ENCODE data around the gene ANGPTL8.

ANGPTL8 gene

DNA sequence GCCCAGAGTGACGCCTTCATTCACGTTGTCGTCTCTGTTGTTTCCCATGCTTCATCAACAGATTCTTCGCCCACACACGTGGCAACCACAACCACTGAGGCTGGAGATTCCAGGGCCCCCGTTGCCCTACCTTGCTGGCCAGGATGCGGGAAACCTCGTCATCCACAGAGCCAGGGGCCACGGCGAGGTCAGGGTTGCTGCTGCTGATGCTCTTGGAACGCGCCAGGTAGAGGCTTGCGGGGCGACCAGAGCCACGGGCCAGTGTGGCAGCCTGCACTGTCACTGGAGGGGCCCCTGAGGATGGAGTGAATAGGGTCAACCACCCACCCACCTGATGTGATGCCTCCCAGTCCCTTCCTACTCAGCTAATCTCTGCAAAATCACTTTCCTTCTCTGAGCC is 6.3 kb upstream of the ANGPTL8 start:
- H3K27me3 ChIP-seq (ENCODE audit: low read depth, low read length), result no peaks in the 10 kb centered on the region
- no peaks in the 10 kb centered on the region for H3K4me1 ChIP-seq (ENCODE audit: low read length)
- no peaks in the 10 kb centered on the region for H3K9me3 ChIP-seq (ENCODE audit: insufficient read depth, low read length)
- H2AFZ ChIP-seq (ENCODE audit: low read depth, low read length), result no peak overlapping the region
- no peaks in the 10 kb centered on the region for H4K20me1 ChIP-seq (ENCODE audit: insufficient read depth, low read length)
- H3K79me2 ChIP-seq (ENCODE audit: low read length), result no peaks in the 10 kb centered on the region
- no peak overlapping the region for H3K9ac ChIP-seq (ENCODE audit: low read length)
- no peak overlapping the region for H3K4me3 ChIP-seq (ENCODE audit: low read length)
- peaks cover 10% of the 10 kb centered on the region for H3K36me3 ChIP-seq (replicated peaks; ENCODE audit: low read depth, low read length)
- H3K4me2 ChIP-seq (ENCODE audit: low read length), result no peak overlapping the region
- H3K27ac ChIP-seq (ENCODE audit: low read length), result no peak overlapping the region
- TF ChIP-seq, protein P1, sequence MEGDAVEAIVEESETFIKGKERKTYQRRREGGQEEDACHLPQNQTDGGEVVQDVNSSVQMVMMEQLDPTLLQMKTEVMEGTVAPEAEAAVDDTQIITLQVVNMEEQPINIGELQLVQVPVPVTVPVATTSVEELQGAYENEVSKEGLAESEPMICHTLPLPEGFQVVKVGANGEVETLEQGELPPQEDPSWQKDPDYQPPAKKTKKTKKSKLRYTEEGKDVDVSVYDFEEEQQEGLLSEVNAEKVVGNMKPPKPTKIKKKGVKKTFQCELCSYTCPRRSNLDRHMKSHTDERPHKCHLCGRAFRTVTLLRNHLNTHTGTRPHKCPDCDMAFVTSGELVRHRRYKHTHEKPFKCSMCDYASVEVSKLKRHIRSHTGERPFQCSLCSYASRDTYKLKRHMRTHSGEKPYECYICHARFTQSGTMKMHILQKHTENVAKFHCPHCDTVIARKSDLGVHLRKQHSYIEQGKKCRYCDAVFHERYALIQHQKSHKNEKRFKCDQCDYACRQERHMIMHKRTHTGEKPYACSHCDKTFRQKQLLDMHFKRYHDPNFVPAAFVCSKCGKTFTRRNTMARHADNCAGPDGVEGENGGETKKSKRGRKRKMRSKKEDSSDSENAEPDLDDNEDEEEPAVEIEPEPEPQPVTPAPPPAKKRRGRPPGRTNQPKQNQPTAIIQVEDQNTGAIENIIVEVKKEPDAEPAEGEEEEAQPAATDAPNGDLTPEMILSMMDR (IDR thresholded peaks at IDR 0.05; ENCODE audit: low read depth, low read length), result no peak
- TF ChIP-seq EZH2phosphoT487 (IDR thresholded peaks at IDR 0.05; ENCODE audit: low read depth), result no peak

DNA sequence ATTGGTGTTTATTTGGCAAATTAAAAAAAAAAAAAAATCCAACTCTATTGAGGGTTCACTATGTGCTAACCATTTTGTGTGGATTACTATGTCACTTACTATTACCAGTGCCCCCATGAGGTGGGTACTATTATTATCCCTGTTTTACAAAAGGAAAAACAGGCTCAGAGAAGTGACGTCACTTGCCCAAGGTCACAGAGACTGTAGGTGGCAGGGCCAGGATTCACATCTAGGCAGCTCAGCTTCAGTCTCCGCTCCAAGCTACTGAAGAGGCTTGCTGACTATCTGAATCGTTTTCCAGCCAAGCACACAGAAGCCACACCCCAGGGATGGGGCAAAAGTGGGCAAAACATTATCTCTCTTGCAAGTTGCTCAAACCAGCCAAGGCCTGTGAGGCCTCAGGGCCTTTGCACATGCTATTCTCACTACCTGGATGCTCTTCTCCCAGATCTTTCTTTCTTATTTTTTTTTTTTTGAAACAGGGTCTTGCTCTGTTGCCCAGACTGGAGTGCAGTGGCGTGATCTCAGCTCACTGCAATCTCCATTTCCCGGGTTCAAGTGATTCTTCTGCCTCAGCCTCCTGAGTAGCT is 4.8 kb upstream of the ANGPTL8 start:
- Histone ChIP-seq H3K9ac (ENCODE audit: low read length) (no peak overlapping the region), H4K20me1 (ENCODE audit: insufficient read depth, low read length) (no peaks in the 10 kb centered on the region), H3K9me3 (ENCODE audit: insufficient read depth, low read length) (no peaks in the 10 kb centered on the region), H3K27ac (ENCODE audit: low read length) (no peak overlapping the region), H3K36me3 (replicated peaks; ENCODE audit: low read depth, low read length) (peaks cover 10% of the 10 kb centered on the region), H3K4me1 (ENCODE audit: low read length) (no peaks in the 10 kb centered on the region), H3K79me2 (ENCODE audit: low read length) (no peaks in the 10 kb centered on the region), H3K4me3 (ENCODE audit: low read length) (no peak overlapping the region), H3K4me2 (ENCODE audit: low read length) (no peak overlapping the region), H2AFZ (ENCODE audit: low read depth, low read length) (no peak overlapping the region), H3K27me3 (ENCODE audit: low read depth, low read length) (no peaks in the 10 kb centered on the region)
- TF ChIP-seq, protein P1 (IDR thresholded peaks at IDR 0.05; ENCODE audit: low read depth, low read length), result 0 out of 2 replicates have a peak, but pooled peaks have one; percentile 14
- TF ChIP-seq EZH2phosphoT487 (IDR thresholded peaks at IDR 0.05; ENCODE audit: low read depth), result no peak

DNA sequence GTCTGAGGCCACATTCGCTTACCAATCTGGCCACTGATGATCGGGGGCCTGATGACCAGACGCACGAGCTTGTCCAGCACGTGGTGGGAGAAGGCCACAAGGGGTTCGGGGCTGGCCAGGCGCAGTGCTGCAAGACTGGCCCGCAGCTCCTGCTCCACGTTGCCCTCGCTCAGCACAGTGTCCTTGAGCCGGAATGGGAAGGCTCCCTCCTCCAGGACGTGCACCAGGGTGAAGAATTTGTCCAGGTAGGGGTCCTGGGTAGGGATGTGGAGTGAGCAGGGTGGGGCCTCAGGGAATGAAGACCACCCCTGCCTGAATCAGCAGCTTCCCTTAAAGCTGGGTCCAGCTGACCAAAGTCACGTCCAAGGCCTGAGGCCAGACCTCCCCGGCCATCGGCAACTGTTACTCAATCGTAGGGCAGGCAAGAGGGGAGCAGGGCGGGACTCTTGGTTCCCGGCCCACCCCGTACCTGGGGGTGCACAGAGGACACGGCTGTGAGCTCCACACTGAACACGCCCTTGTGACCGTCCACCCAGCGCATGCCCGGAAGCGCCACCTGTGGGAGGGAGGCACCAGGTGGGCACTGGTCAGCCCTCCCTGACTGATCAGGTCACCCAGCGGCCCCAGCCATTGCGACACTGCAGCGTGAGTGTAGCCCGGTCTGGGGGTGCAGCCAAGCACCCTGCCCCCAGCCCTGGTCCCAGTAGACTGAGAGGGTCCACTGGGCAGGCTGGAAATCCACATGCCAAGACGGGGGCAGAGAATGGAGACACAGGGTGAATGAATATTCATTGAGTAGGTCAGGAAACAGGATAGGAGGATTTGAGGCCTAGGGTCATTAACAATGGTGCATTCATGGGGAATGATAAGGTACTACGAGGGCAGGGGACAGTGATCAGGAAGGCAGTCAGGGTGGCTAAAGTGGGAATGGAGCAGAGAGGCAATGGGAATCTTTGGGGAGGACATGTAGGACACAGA is 2.8 kb upstream of the ANGPTL8 start:
- Histone ChIP-seq H3K36me3 (replicated peaks; ENCODE audit: low read depth, low read length) (peaks cover 10% of the 10 kb centered on the region), H4K20me1 (ENCODE audit: insufficient read depth, low read length) (no peaks in the 10 kb centered on the region), H3K27me3 (ENCODE audit: low read depth, low read length) (no peaks in the 10 kb centered on the region)

DNA sequence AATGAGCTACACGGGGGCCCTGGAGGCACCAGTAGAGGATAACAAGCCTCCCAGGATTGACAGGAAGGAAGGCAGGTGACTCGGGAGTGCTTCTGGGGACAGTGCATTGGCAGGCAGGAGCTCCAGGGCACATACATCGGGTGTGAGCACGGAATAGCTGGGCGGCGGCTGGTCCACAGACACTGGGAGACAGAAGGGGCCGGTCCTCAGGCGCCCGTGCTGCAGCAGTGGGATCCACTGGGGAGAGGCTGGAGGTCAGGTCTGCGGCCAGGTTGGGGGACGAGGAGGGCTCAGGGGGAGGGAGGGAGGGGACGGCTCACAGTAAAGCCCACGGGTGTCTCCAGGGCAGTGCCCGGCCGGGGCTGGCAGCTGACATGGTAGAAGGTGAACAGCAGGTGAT is 2.1 kb upstream of the ANGPTL8 start:
- Histone ChIP-seq H3K9me3 (ENCODE audit: insufficient read depth, low read length) (no peaks in the 10 kb centered on the region), H3K27ac (ENCODE audit: low read length) (no peak overlapping the region), H3K4me2 (ENCODE audit: low read length) (no peak overlapping the region), H3K79me2 (ENCODE audit: low read length) (no peaks in the 10 kb centered on the region), H4K20me1 (ENCODE audit: insufficient read depth, low read length) (no peaks in the 10 kb centered on the region), H3K4me1 (ENCODE audit: low read length) (no peaks in the 10 kb centered on the region), H3K36me3 (replicated peaks; ENCODE audit: low read depth, low read length) (peaks cover 8% of the 10 kb centered on the region), H2AFZ (ENCODE audit: low read depth, low read length) (no peak overlapping the region), H3K27me3 (ENCODE audit: low read depth, low read length) (no peaks in the 10 kb centered on the region), H3K4me3 (ENCODE audit: low read length) (no peak overlapping the region), H3K9ac (ENCODE audit: low read length) (no peak overlapping the region)
- TF ChIP-seq, protein P1 (IDR thresholded peaks at IDR 0.05; ENCODE audit: low read depth, low read length), result no peak

More for the DNA sequence above, 2.8 kb upstream of the ANGPTL8 start:
- TF ChIP-seq, protein P1 (IDR thresholded peaks at IDR 0.05; ENCODE audit: low read depth, low read length), result no peak
- no peak for TF ChIP-seq EZH2phosphoT487 (IDR thresholded peaks at IDR 0.05; ENCODE audit: low read depth)
- no peaks in the 10 kb centered on the region for H3K79me2 ChIP-seq (ENCODE audit: low read length)
- H3K4me3 ChIP-seq (ENCODE audit: low read length), result no peak overlapping the region
- H3K9me3 ChIP-seq (ENCODE audit: insufficient read depth, low read length), result no peaks in the 10 kb centered on the region
- no peaks in the 10 kb centered on the region for H3K4me1 ChIP-seq (ENCODE audit: low read length)
- H2AFZ ChIP-seq (ENCODE audit: low read depth, low read length), result no peak overlapping the region
- no peak overlapping the region for H3K4me2 ChIP-seq (ENCODE audit: low read length)
- no peak overlapping the region for H3K9ac ChIP-seq (ENCODE audit: low read length)
- no peak overlapping the region for H3K27ac ChIP-seq (ENCODE audit: low read length)
